C4-2B (cell line): ENCODE data around the gene KTN1.

Source experiments
- H3K27ac ChIP-seq: fragments of 450-650 bp; 2 replicates; pipeline ENCODE4 v1.5.1; 2017
- CTCF ChIP-seq: fragments of 450-650 bp; conservative IDR thresholded peaks from 2 replicates; pipeline ENCODE4 v1.5.1; 2017; ENCODE audit warnings: mild to moderate bottlenecking
- ZFX ChIP-seq: fragments of 450-650 bp; IDR thresholded peaks from 2 replicates; pipeline ENCODE4 v1.6.1; 2017

KTN1 gene

GRCh38 chr14:55603401-55603953 lies 23.5 kb downstream of the KTN1 start:
- no peak overlapping the region for H3K27ac ChIP-seq
- no peak for TF ChIP-seq ZFX
- no peak for TF ChIP-seq CTCF

DNA sequence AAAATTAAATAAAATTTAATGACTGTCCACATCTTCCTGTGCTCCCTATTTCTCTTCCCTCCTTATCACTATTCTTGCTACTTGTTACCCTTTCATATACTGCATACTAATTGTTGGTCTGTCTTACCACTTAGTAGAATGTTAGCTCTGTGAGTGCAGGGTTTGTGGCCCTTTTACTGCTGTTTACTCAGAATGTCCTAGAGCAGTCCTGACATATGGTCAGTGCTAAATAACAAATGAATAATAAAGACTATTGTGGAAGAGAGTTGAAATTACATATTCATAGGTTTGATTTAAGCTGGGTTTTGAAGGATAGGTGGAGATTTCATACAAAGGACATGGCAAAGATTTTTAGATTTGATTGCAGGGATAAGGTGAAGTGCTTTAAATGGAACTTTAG lies 24.5 kb downstream of the KTN1 start:
- H3K27ac ChIP-seq: no peak overlapping the region

GRCh38 chr14:55604900-55605418 lies 25.0 kb downstream of the KTN1 start:
- TF ChIP-seq CTCF (no peak), ZFX (no peak)
- no peak overlapping the region for H3K27ac ChIP-seq

More for the DNA sequence above, 24.5 kb downstream of the KTN1 start:
- no peak for TF ChIP-seq CTCF
- no peak for TF ChIP-seq ZFX

- TF ChIP-seq CTCF (no peak), ZFX (no peak)
- no peak overlapping the region for H3K27ac ChIP-seq
These were observed 25.8 kb downstream of the KTN1 start for GRCh38 chr14:55605793-55606192.

DNA sequence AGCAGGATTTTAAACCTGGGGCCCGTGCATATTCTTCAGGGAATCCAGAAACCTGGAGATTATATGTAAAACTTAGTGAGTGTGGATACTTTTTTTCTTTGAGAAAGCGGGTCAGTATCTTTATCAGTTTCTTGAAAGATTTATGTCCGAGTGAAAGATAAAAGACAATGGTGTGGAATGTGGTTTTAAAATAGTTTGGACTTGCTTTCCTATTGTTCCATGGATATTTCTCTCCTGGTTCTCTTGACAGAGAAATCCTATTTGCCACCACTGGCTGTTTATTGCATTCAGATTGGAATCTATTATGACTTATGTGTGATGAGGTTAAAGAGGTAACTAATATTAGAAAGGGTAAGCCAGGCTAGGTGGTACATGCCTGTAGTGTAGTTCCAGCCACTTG lies 27.4 kb downstream of the KTN1 start:
- TF ChIP-seq ZFX (no peak), CTCF (no peak)
- H3K27ac ChIP-seq: no peak overlapping the region

- TF ChIP-seq ZFX: no peak
- no peak for TF ChIP-seq CTCF
- H3K27ac ChIP-seq: no peak overlapping the region
These were observed 29.7 kb downstream of the KTN1 start for GRCh38 chr14:55609681-55610080.

GRCh38 chr14:55610713-55611370 lies 30.8 kb downstream of the KTN1 start:
- no peak for TF ChIP-seq ZFX
- H3K27ac ChIP-seq: no peak overlapping the region

GRCh38 chr14:55611859-55612258 lies 31.9 kb downstream of the KTN1 start:
- no peak for TF ChIP-seq CTCF

More at GRCh38 chr14:55611859-55612258, 31.9 kb downstream of the KTN1 start:
- H3K27ac ChIP-seq: no peak overlapping the region
